K562 (cell line): ENCODE results near the gene ZC3H11A. TPM values are rescaled to one million over a fixed set of nuclear protein-coding genes. Genes with fewer than 3 reads are reported as not detected.

Source experiments
- AFF4 ChIP-seq: sonication (generic); formaldehyde crosslinking; IDR thresholded peaks from 2 replicates; pipeline ENCODE4 v1.8.0; 2023; ENCODE audit warnings: mild to moderate bottlenecking, missing genetic modification reagents
- ATF4 ChIP-seq: fragments of 450-650 bp; formaldehyde crosslinking; IDR thresholded peaks from 2 replicates; pipeline ENCODE4 v1.4.0; 2022; ENCODE audit warnings: mild to moderate bottlenecking, moderate library complexity
- CHD1 ChIP-seq: fragments of 200-600 bp; sonication (generic); IDR thresholded peaks from one replicate; pipeline ENCODE4 v1.6.1; 2012; ENCODE audit warnings: mild to moderate bottlenecking, moderate library complexity, low read length, inconsistent platforms
- CREB3L1 ChIP-seq: fragments of 450-650 bp; IDR thresholded peaks from 2 replicates; pipeline ENCODE4 v1.6.1; 2014; ENCODE audit warnings: low read depth, mild to moderate bottlenecking, moderate library complexity, borderline replicate concordance
- HBP1 ChIP-seq: fragments of 450-650 bp; formaldehyde crosslinking; IDR thresholded peaks from 2 replicates; pipeline ENCODE4 v1.4.0; 2022; ENCODE audit warnings: missing genetic modification characterization
- MTA3 ChIP-seq: fragments of 450-650 bp; formaldehyde crosslinking; IDR thresholded peaks from 2 replicates; pipeline ENCODE4 v1.6.1; 2017; ENCODE audit warnings: mild to moderate bottlenecking, borderline replicate concordance
- SMARCE1 ChIP-seq: fragments of 450-650 bp; IDR thresholded peaks from 2 replicates; pipeline ENCODE4 v1.7.1; 2016; ENCODE audit warnings: mild to moderate bottlenecking
- STAT6 ChIP-seq: sonication (generic); formaldehyde crosslinking; IDR thresholded peaks from 2 replicates; pipeline ENCODE4 v1.8.1; 2023; ENCODE audit warnings: mild to moderate bottlenecking, missing genetic modification reagents
- TARDBP ChIP-seq: fragments of 450-650 bp; IDR thresholded peaks from 2 replicates; pipeline ENCODE4 v1.6.1; 2016
- THRAP3 ChIP-seq: fragments of 450-650 bp; IDR thresholded peaks from 2 replicates; pipeline ENCODE4 v1.6.1; 2016; ENCODE audit warnings: mild to moderate bottlenecking, inconsistent platforms, borderline replicate concordance
- ZBTB11 ChIP-seq, 3 experiments: fragments of 200-800 bp in 1 of 3; fragments of 250-450 bp in 1 of 3; fragments of 450-650 bp in 1 of 3; sonication (Bioruptor Pico) in 1 of 3; sonication (Bioruptor generic) in 1 of 3; formaldehyde crosslinking in 1 of 3; IDR thresholded peaks; 2 replicates each; pipeline versions ENCODE4 v1.6.1 to v1.8.0; 2016 to 2022; ENCODE audit warnings: mild to moderate bottlenecking in 2 of 3, missing genetic modification characterization in 2 of 3, missing compliant biosample characterization in 1 of 3, moderate library complexity in 1 of 3
- ZC3H8 ChIP-seq: fragments of 450-650 bp; IDR thresholded peaks from 2 replicates; pipeline ENCODE4 v1.6.1; 2017
- ZNF77 ChIP-seq: fragments of 250-450 bp; sonication (Bioruptor Pico); IDR thresholded peaks from 2 replicates; pipeline ENCODE4 v1.5.0; 2020
- polyA plus RNA-seq, 8 experiments: library from polyadenylated mRNA; depleted of rRNA in 4 of 8; stranded (reverse) in 5 of 8; unstranded in 3 of 8; fragments of >200 nt; fragmentation: Nextera tagmentation in 2 of 8; fragmentation: Illumina TruSeq in 1 of 8; extraction: Ambion mirVana in 2 of 8; extraction: Trizol in 1 of 8; gene quantifications; 2 replicates each; pipeline versions ENCODE4 v1.2.1 to v1.2.3, GENCODE V29; 2011 to 2014; ENCODE audit warnings: inconsistent platforms in 1 of 8, missing spikeins in 1 of 8
- total RNA-seq, 7 experiments: library from RNA; depleted of rRNA in 6 of 7; stranded (reverse); fragments of >200 nt in 6 of 7; fragmentation: Illumina TruSeq in 2 of 7; extraction: Trizol in 2 of 7; gene quantifications; 2 replicates each; pipeline versions ENCODE4 v1.2.1 to v1.2.3, GENCODE V29; 2011 to 2021; ENCODE audit warnings: low replicate concordance in 1 of 7

ZC3H11A gene
- total and polyA plus RNA-seq, 9 of the 15 experiments (the other 6 are each of a cell fraction or from before 2014, with no cell fraction given): 34.2 to 137 (median 102) TPM

GRCh38 chr1:203796236-203796605, 798 bp downstream of the ZC3H11A start (continued):
- TF ChIP-seq ZBTB11 (CRISPR knock-in tag; IDR thresholded peaks at IDR 0.05) (peak; percentile 77 to 91 (median 81); a peak in 4 of 6 replicates), ZNF77 (CRISPR knock-in tag) (no peak), MTA3 (peak; percentile 31; the same call in 1 of the 2 replicates), SMARCE1 (peak; percentile 28; the same call in 1 of the 2 replicates), AFF4 (CRISPR knock-in tag) (peak; percentile 27; the same call in 1 of the 2 replicates), CHD1 (peak; percentile 74), ATF4 (CRISPR knock-in tag) (0 out of 2 replicates have a peak, but pooled peaks have one; percentile 29), ZC3H8 (0 out of 2 replicates have a peak, but pooled peaks have one; percentile 12), TARDBP (peak; percentile 60; the same call in 1 of the 2 replicates), STAT6 (CRISPR knock-in tag) (0 out of 2 replicates have a peak, but pooled peaks have one; percentile 77), HBP1 (peak; percentile 87; the same call in 1 of the 2 replicates), THRAP3 (0 out of 2 replicates have a peak, but pooled peaks have one; percentile 35), CREB3L1 (peak; percentile 9; the same call in 1 of the 2 replicates)
